ENCODE results near the gene XRCC4.

The XRCC4 gene

DNA sequence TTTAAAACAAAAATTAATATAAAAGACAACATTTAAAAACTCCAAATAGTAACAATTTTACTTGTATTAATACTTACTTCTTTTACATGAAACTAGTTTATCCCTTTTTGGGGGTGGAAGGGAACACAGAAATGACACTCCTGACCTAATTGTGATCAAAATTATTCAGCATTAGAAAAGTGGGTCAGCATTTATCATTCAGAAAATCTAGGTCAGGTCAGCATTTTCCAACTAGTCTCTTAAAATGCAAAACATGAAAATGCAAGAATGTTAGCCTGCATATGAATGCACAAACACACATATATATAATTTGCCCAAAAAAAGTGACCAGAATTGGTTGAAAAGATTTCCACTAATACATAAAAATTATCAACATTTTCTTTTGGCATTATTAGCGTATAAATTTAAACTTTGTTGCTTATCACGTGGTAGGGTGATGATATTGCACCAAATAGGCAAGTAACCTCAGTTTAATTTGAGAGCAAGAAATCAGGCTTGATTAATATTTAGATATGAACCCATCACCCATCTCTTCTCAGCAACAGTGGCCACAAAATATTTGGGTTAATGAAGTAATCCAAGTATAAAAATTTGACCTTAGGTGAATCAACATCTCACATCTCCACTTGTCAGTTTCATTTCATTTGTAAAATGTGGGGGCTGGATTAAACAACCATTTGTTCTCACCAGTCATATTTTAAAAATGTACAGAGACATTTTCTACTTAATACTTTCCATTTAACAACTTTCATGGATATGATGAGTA is 5.9 kb upstream of the XRCC4 start:
- DNase-seq = no peak

DNA sequence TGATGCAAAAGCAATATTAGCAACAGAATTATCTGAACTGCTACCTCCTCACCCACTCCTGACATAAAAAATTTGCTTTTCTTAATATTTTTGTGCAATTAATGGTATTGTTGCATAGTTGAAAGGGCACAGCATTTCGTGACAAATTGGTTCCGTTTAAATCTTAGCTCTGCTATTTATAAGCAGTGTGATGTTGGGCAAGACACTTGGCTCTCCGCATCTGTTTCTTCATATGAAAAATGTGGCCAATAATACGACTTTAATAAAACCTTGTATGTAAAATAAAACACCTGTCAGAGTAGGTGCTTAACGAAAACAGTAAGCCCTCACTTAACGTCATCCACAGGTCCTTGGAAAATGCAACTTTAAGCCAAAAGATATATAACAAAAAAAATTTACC is 4.4 kb upstream of the XRCC4 start:
- DNase-seq = no peak

- peak; percentile 17 for DNase-seq
These were observed 415 bp downstream of the XRCC4 start for GRCh38 chr5:83077662-83078261.

- DNase-seq = no peak
These were observed 5.4 kb downstream of the XRCC4 start for GRCh38 chr5:83082750-83083149.

DNA sequence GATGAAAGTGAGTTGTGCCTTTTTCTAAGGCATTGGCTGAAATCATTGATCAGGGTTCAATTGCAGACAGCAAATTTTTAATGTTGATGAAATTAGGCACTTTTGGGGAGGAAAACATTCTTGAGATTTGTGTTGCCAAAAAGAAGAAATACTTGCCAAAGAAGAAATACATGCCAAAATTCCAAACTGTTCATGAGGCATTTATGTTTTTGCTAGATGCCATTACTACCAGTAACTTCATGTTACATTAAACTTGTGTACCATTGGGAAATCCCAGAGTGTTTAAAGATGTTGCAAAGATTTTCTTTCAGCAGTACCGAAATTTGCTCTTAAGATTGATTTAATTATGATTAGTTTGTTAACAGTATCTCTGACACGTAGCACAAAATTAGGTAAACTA is 7.0 kb downstream of the XRCC4 start:
- no peak for DNase-seq

DNA sequence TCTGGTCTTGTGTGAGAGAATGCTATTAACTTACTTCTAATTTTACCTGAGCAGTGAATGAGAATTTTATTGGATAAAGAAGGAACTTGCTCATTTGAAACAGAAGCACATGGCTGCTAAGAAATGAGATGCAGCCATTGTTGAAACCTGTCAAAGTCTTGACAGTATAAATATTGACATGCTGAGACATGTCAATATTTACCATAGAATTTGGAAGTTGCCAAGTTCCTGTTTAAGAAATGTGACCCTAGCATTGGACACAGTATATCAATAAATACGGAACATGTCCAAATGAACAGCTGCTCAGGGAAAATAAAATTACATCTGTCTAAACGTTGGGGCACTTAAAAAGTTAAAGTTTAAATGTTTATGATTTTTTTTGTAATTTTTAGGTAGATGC is 7.8 kb downstream of the XRCC4 start:
- no peak for DNase-seq

DNA sequence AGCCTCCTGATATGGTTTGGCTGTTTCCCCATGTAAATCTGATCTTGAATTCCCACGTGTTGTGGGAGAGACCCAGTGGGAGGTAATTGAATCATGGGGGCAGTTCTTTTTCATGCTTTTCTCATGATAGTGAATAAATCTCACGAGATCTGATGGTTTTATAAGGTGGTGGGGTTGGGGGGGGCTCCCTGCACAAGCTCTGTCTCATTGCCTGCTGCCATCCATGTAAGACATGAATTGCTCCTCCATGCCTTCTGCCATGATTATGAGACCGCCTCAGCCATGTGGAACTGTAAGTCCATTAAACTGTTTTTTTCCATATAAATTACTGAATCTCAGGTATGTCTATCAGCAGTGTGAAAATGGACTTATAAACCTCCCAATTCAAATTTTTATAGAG is 12.8 kb downstream of the XRCC4 start:
- DNase-seq = no peak

DNA sequence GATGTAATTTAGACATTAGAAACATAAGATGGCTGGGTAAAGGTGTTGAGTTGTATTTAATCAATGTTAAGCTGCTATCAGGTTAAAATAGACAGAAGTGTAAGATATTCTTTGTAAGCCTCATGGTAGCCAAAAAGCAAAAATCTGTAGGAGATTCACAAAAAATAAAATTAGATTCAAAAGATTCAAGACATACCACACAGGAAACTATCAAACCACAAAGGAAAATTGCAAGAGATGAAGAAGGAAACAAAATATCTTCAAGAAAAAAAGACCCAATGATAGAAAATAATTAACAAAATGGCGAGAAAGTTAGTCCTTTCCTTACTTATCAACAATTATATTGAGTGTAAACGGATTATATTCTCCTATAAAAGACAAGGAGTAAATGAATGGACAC is 15.3 kb downstream of the XRCC4 start:
- no peak for DNase-seq

DNA sequence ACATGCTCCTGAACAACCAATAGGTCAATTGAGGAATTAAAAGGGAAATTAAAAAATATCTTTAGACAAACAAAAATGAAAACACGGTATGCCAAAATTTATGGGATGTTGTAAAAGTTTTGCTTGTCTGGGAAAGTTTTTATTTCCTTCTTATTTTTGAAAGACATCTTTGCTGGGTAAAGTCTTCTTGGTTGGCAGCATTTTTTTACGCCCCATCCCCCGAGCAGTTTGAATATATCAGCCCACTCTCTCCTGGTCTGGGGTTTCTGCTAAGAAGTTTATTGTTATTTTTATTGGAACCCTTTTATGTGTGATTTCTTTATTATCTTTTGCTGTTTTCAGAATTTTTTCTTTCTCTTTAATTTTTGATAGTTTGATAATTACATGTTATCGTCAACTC is 16.3 kb downstream of the XRCC4 start:
- no peak for DNase-seq

GRCh38 chr5:83095163-83095956 is 18.0 kb downstream of the XRCC4 start:
- DNase-seq = no peak

- DNase-seq = no peak
These were observed 18.7 kb downstream of the XRCC4 start for GRCh38 chr5:83095957-83096539.

DNA sequence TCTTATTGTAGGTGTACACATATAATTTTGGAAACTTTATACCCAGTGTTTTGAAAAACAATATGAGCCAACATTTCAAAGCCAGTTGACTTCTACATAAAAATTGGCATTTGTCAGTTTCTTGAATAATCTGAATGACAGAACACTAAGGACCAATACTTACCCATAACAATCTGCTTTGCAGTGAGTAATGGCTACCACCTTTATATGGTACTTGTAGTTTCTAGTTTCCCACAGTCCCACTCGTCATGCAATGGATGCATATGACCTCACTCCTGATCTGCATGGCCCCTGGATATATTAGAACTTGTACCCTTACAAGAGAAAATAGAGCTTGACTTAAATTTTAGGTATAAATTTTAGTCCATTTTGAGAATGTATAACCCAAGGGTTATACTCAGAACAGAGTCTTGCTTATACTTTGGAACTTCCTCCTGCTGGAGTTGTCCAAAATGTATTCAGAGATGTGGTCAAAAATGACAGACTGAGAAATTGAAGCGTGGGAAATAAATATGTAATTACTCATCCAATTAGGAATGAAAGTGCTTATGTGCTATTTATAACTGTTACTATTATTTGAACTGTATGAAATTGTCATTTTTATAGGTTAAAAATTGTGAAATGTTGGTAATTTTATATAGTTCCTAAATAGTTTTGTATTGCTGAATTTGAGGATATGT is 19.5 kb downstream of the XRCC4 start:
- no peak for DNase-seq

DNA sequence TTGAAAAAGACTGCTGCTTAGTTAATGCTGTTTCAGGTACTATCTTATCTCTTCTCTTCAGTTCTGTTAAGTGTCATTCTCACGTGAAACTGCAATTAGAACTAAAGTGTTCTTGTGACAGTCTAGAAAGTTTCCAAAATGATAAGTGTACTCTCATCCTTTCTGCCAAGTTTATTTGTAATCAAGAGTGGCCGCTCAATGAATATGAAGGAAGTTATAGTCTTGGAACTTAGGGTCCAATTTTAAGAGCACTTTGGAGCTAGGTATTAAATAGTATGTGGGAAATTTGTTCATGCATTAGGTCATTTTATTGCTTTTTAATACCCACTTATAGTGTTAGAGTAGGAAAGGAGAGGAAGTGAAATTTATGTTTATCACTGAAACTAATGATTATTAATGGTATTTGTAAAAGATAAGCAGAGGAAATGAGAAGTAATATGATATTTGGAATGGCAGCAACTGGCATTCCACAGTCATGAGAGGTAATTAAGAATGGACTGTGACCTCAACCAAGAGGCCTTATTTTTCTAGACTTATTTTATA is 20.4 kb downstream of the XRCC4 start:
- no peak for DNase-seq

DNA sequence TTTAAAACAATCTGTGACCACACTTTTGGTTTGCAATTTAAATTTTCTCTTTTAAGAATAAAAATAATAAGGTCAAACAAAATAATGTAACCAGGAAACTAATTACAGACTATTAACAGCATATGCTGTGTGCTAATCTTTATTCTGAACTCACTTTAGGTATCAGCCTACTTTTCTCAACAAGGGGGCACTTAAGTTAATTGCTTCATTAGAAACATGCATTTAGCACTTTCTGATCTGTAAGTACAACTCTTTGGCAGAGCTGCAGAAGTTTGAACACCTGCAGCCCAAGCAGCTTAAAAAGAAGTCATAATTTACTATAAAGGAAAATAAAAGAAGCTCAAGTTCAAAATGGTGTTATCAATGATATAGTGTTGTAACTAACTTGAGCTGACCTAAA is 21.7 kb downstream of the XRCC4 start:
- no peak for DNase-seq

DNA sequence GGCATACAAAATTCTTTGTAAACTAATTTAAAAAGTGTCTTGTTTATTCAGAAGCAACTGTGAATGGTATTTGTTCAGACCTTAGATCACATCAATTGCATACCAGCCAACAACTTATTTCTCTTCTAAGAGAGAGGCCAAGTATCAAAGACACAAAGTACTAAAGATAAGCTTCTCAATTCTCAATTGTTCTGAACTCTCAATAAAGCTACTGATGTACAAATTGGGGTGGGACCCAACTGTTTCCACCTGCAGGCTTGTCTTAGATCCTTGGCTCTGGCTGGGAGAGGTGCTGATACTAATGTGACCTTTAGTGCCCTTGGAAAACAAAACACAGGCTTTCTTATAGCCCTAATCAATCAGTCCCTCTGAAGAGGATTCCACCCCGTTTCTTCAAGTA is 22.1 kb downstream of the XRCC4 start:
- no peak for DNase-seq

DNA sequence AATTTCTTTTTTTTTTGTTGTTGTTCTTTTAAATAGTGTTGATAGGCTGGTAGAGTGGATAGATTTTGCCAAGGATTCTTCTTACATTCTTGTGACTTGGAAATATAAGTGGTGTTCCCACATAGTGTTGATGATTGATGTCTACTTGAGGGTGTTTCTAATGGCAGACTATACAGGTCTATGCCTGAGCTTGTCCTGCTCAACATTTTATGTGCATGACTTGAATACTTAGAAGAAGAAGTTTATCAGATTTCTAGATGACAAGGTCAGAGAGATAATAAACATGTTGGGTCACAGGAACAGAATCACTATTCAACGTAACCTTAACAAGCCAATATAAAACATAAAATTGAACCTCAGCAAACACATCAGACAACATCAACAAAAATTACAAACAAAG is 24.2 kb downstream of the XRCC4 start:
- DNase-seq = no peak

DNA sequence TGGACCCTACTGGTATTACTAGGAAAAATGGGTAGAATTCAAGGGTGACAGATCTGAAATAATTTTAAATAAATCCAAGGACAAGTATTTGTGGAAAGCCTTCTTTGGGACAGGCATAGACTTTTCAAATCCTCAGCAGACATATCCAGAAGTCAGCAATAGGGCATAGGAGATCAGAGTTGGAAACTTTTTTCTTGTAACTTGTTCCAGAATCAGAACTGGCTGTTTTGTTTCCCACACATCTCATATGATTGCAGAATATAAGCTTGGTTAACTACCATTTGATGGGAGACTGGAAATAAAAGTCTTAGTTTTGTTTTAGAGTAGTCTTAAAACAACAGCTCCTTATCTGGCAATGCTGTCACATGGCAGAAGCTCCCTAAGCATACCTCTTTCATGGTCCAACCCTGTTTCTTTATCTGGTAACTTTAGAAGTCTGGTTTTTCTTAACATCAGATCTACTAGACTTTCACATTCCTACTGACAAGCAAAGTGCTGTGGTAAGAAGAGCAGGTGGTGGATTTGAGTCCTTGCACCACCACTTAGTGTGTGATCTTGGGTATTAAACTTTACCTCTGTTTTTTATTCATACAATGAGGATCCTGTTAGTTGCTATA is 25.1 kb downstream of the XRCC4 start:
- DNase-seq = no peak

GRCh38 chr5:83104021-83104420 is 26.7 kb downstream of the XRCC4 start:
- DNase-seq = no peak

DNA sequence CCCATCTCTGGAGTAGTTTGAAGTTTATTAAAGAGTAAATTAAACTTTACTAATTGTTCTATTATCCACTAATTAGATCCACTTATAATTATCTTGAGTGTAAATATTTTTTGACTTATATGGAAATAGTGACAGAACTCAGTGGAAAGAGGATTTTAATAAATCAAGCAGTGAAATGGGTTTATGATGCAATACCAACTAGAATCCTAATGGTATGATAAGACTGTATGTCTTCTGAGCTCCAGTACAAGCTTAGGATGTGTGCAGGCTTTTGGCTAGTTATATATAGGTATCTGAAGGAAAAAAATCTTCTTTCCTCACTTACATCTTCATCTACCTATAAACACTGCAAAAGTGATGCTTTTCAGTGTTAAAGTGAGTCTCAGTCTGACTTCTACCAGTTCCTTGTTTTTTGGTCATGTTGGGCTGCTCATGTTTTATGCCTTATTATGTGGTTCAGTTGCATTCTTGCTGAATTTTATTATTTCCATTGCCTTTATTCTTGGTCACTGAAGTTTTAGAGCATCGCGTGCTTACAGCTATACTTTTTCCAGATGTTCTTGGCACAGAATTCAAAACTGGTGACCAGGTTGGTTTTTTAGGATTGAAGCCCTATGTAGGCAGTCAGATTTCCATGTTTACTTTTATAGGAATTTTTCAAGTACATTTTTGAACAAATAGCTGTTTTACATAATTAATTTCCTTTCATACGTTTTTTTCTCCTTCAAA is 30.5 kb downstream of the XRCC4 start:
- DNase-seq = no peak

- no peak for DNase-seq
These were observed 32.0 kb downstream of the XRCC4 start for GRCh38 chr5:83109380-83109779.

- no peak for DNase-seq
These were observed 38.5 kb downstream of the XRCC4 start for GRCh38 chr5:83115816-83116215.

DNA sequence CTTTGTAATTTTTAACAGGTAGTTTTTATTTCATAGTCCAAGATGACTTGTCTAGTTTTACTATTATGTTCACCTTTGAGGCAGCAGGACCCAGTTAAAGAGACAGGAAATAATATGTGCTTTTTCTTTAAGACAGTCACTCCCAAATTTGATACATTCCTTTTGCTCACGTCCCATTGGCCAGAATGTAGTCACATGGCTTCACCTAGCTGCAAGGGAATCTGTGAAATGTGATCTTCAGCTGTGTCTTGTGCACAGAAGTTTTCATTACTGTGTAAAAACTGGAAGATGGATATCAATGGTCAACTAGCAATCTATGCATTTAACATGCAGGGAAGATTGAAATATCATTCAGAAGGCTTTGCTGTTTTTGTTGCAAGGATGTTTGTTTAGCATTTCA is 41.1 kb downstream of the XRCC4 start:
- no peak for DNase-seq
